ENCODE data around the gene IL17REL. TPM values are rescaled to one million over a fixed set of nuclear protein-coding genes. Genes with fewer than 3 reads are reported as not detected.
A peak's percentile ranks its signal among the peaks of the same experiment; 100 is the strongest.

IL17REL gene
- total RNA-seq, 1 donor from 2014 or later, result 0.17 TPM

GRCh38 chr22:49996119-49996517 lies 16.4 kb downstream of the IL17REL start:
- Mint-ChIP-seq H3K4me1 (ENCODE audit: low read depth) (peaks cover 3% of the 10 kb centered on the region), H3K4me3 (ENCODE audit: unreplicated experiment) (no peak overlapping the region), H3K27ac (ENCODE audit: unreplicated experiment) (no peak overlapping the region), H3K27me3 (ENCODE audit: low read depth) (no peaks in the 10 kb centered on the region), H3K36me3 (ENCODE audit: low read depth) (peaks cover under 1% of the 10 kb centered on the region), H3K9me3 (ENCODE audit: low read depth) (peaks cover 7% of the 10 kb centered on the region)
- DNase-seq (ENCODE audit: low spot score), result no peak
- no peak for TF ChIP-seq CTCF (IDR thresholded peaks at IDR 0.05)

GRCh38 chr22:49995361-49996118 lies 17.0 kb downstream of the IL17REL start:
- Mint-ChIP-seq H3K27me3 (ENCODE audit: low read depth) (no peaks in the 10 kb centered on the region), H3K4me3 (ENCODE audit: unreplicated experiment) (no peak overlapping the region)
- TF ChIP-seq CTCF (IDR thresholded peaks at IDR 0.05), result no peak

GRCh38 chr22:49995041-49995360 lies 17.6 kb downstream of the IL17REL start:
- H3K4me3 Mint-ChIP-seq (ENCODE audit: unreplicated experiment), result no peak overlapping the region
- peaks cover 11% of the 10 kb centered on the region for H3K9me3 Mint-ChIP-seq (ENCODE audit: low read depth)
- H3K36me3 Mint-ChIP-seq (ENCODE audit: low read depth), result peaks cover 3% of the 10 kb centered on the region
- no peak overlapping the region for H3K27ac Mint-ChIP-seq (ENCODE audit: unreplicated experiment)
- no peaks in the 10 kb centered on the region for H3K27me3 Mint-ChIP-seq (ENCODE audit: low read depth)
- no peak for TF ChIP-seq CTCF (IDR thresholded peaks at IDR 0.05)
- peaks cover 3% of the 10 kb centered on the region for H3K4me1 Mint-ChIP-seq (ENCODE audit: low read depth)
- DNase-seq (ENCODE audit: low spot score), result no peak

More at GRCh38 chr22:49995361-49996118, 17.0 kb downstream of the IL17REL start:
- no peak overlapping the region for H3K27ac Mint-ChIP-seq (ENCODE audit: unreplicated experiment)
- peaks cover 11% of the 10 kb centered on the region for H3K9me3 Mint-ChIP-seq (ENCODE audit: low read depth)
- DNase-seq (ENCODE audit: low spot score), result peak; percentile 90
- H3K36me3 Mint-ChIP-seq (ENCODE audit: low read depth), result peaks cover 3% of the 10 kb centered on the region
- H3K4me1 Mint-ChIP-seq (ENCODE audit: low read depth), result peaks cover 3% of the 10 kb centered on the region

GRCh38 chr22:49994361-49995040 lies 18.1 kb downstream of the IL17REL start:
- Mint-ChIP-seq H3K27ac (ENCODE audit: unreplicated experiment) (no peak overlapping the region), H3K36me3 (ENCODE audit: low read depth) (peaks cover 3% of the 10 kb centered on the region), H3K27me3 (ENCODE audit: low read depth) (no peaks in the 10 kb centered on the region), H3K9me3 (ENCODE audit: low read depth) (peaks cover 11% of the 10 kb centered on the region), H3K4me1 (ENCODE audit: low read depth) (peaks cover 3% of the 10 kb centered on the region), H3K4me3 (ENCODE audit: unreplicated experiment) (no peak overlapping the region)
- DNase-seq (ENCODE audit: low spot score), result peak; percentile 82
- no peak for TF ChIP-seq CTCF (IDR thresholded peaks at IDR 0.05)

GRCh38 chr22:49993649-49994360 lies 18.8 kb downstream of the IL17REL start:
- peaks cover 3% of the 10 kb centered on the region for H3K36me3 Mint-ChIP-seq (ENCODE audit: low read depth)
- no peak for DNase-seq (ENCODE audit: low spot score)
- no peak overlapping the region for H3K4me3 Mint-ChIP-seq (ENCODE audit: unreplicated experiment)
- H3K4me1 Mint-ChIP-seq (ENCODE audit: low read depth), result peaks cover 3% of the 10 kb centered on the region
- peak; percentile 46 for TF ChIP-seq CTCF (IDR thresholded peaks at IDR 0.05)
- H3K27me3 Mint-ChIP-seq (ENCODE audit: low read depth), result no peaks in the 10 kb centered on the region
- H3K9me3 Mint-ChIP-seq (ENCODE audit: low read depth), result peaks cover 11% of the 10 kb centered on the region
- no peak overlapping the region for H3K27ac Mint-ChIP-seq (ENCODE audit: unreplicated experiment)
